NCI-H2081 treated with DMSO at 0.1 percent for 48 hours (cell line): Measurements from ENCODE around the gene FAM20C.
"Not testable (repeated sequence)": the region's sequence is repeated elsewhere in the genome, so short reads cannot be mapped to it uniquely, and the experiment has no call there.

Experiments
- DNase-seq: peaks from one replicate; lab custom pipeline; 2025; lab: John Stamatoyannopoulos, UW

The FAM20C gene

DNA sequence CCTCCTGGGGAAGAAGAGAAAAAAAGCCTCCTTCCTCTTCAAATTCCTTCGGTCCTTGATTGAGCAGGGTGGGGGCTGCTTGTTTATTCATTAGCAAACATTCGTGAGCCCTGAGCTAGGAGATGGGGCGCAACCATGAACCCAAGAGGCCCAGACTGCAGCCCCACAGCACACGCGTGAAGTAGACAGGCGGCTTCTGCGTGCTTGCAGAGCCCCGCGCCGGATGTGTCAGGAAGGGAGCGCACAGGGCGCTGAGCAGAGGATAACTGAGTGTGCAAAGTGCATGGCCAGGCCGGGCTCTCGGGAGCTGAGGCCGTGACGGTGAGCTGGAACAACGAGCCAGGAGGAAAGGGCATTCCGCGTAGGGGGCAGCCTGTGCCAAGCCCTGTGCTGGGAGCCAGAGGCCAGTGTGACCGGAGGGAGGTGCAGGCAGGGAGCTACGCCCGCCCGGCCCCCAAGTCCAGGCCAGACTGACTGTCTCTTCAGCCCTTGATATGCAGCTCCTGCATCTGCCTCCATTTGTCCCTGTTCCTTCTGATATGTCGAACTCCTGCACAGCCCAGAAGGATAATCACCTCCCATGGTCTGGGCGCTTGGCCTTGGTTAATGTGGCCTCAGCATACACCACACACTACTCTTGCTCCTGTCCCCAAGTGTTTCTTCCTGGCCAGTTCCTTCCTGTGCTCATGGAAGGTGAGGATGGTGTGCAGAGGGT, 102.2 kb downstream of the FAM20C start:
- no peak for DNase-seq

DNA sequence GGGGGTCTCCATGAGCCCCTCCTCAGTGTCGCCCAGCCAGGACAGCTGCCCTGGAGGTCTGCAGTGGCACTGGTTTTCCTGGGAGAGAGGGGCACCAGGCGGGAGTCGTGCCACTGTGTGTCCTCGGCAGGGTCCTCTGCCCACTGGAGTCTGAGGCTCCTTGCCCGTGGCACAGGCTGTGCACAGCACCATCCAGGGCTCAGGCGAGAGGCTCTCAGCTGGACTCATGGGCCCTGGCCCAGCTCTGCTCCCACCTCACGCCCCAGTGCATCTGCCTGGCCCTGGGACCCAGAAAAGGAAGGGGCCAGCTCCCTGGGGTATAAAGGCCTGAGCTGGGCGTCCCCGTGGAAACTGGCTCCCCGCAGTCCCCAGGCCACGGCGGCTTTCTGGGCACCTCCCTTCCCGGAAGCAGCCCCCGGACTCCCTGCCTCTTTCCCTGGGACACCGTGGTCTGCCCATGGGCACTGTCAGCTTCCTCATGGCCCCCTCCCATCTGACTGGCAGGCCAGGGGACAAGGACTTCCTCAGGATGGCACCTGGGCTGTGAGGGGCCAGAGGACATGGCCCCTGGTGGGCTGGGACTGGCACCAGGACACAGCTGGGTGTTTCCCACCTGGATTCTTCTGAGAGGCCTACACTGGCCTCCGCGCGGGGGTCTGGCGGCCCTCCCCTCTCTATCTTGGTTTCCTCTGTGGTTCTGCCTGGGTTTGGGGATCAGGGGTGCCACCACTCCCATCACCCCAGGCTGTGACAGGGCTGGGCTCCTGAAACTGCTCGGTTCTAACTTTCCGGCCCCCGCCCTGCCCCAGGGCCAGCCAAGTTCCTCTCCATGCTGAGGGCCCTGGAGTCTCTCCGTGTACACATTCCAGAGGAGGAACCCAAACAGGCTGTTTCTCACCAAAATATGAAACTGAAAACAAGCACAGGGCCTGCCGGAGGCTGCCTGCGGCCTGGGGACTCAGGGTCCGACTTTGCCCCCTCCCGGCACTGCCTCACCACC, 103.1 kb downstream of the FAM20C start:
- no peak for DNase-seq

DNA sequence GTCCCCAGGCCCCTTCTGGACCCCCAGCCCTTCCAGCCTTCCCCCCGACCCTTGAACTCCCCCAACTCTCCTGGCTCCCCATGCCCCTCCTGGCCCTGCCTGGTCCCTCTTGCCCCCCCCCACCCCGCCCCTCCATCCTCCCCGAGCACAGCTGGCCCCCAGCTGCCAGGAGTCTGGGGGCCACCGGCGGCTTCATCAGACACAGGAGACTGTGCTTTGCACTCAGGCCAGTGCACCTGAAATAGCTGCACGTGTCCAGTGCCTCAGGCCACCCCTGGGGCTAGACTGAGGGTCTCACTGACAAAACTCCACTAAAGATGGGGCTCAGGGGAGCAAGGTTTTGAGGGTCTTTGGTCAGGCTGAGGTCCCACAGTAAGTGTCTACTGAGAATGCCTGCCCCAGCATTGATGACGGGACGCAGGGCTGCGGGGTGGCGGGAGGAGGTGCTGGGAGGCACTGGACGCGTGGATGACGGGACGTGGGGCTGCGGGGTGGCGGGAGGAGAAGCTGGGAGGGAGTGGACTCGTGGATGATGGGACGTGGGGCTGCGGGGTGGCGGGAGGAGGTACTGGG, 104.1 kb downstream of the FAM20C start:
- DNase-seq, result no peak

DNA sequence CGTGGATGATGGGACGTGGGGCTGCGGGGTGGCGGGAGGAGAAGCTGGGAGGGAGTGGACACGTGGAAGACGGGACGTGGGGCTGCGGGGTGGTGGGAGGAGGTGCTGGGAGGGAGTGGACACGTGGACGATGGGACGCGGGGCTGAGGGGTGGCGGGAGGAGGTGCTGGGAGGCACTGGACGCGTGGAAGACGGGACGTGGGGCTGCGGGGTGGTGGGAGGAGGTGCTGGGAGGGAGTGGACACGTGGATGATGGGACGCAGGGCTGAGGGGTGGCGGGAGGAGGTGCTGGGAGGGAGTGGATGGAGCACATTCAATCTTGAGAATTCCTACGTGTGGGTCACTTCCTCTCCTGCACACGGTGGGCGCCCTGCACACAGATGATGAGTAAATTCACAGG, 104.8 kb downstream of the FAM20C start:
- DNase-seq, result not testable (repeated sequence)

DNA sequence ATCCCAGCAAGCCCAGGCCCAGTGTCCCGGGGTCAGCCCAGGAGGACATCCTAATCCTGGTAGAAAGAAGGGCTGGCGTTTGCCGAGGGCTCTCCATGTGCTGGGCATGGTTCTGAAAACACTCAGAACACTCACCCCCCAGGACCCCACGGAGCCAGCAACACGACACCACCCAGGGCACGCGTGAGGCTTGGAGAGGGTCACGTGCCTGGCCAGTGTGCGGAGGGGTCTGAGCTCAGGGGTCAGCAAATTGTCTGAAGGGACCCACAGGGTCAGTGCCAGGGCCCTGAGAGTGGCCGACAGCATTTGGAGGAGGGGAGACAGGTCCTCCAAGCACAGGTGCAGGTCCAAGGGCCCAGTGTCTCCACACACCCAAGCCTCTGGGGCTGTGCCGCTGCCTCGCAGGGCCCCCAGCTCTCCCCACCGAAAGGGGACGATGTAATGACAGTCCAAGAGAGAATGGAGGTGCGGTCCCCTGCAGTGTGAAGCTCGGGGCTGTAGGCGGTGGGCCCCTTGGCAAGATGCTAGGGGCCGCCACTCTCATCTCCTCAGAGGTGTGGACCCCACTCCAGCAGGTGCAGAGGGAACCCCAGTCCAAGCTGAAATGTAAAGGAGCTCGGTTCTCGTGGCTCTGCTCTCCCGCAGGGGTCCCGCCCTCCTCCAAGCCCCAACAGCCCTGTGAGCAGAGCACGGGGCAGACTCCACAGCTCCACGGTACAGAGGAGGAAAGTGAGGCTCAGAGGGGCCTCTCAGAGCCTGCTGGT, 105.4 kb downstream of the FAM20C start:
- DNase-seq, result no peak

DNA sequence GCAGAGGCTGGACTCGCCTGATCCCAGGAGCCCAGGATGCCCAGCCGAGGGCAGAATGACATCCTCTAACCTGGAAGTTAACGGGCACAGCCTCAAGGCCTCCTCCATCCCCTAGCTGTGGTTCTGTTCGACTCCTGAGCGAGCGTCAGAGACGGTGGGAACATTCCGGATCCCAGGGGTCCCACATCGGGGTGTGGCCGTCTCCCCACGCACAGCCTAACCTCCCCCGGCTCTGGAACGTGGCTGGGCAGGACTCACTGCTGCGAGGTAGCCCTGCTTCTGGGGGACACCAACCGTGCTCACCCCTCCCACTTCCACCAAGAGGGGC, 106.0 kb downstream of the FAM20C start:
- no peak for DNase-seq

DNA sequence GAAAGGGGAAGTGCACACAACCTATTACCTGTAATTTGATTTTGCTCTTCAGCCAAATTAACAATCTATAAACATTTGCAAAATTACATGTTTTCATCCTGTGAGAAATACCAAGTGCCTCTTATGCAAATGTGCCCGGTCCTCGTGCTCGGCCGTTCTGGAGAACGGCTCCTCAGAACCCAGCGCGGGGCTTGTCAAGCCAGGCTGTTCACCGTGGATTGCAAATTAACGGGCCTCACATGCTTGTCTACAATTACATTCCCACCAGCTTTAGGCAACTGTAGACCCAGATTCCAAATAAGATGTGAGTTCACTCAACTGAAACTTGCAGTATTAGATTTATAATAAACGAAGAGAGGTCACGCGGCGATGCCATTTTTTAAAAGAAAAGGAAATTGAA, 106.4 kb downstream of the FAM20C start:
- no peak for DNase-seq

DNA sequence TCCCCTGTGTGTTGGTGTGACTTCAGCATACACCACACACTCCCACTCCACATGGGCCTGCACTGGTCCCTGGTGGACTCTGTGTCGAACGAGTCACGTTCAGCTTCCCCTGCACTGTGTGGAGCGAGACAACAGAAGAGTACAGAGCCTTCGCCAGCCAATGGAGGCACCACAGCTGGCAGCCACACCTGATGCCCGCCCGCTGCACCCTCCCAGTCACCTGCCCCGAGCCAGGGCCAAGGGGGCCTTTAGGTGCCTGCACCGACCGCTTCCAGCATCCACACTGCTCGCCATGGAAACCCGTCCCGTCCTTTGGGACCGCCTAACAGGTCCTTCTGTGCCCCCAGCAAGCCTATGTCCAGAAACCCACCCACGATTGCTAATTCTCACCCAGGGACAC, 106.8 kb downstream of the FAM20C start:
- no peak for DNase-seq

DNA sequence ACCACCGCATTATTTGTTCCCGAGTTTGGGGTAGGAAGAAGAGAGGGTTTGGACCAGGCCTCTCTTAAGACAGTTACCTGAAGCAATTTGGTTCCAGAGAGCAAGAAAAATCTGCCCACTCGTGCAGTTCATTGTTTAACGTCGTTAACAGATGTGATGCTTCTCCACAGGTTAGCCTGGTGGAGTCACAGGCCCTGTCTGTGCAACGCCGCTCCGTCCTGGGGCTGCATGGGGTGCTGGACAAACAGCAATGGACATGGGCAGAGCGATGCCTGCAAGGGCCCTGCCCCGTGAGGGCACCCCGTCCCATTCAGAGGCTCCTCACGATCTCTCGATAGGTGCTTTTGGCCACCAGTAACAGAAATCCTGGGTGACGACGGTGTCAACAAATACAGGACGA, 107.3 kb downstream of the FAM20C start:
- DNase-seq, result no peak

DNA sequence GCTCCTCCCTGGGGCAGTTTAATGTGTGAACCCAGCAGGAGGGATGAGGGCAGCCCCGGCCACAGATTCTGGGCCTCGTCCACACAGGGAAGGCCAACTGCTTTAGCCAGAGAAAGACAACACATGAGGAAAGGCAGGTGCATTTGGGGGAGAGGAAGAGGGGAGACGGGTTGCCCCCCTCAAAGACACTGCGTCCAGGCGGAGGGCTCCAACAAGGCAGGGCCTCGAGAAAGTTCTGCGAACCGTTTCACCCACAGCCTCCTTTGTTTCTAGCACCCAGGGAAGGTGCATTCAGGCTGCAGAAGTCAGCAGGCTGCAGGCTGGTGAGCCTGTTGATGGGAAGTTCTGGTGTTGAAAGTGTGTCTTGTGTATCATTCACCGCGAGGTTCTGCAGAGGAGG, 107.7 kb downstream of the FAM20C start:
- DNase-seq, result no peak

DNA sequence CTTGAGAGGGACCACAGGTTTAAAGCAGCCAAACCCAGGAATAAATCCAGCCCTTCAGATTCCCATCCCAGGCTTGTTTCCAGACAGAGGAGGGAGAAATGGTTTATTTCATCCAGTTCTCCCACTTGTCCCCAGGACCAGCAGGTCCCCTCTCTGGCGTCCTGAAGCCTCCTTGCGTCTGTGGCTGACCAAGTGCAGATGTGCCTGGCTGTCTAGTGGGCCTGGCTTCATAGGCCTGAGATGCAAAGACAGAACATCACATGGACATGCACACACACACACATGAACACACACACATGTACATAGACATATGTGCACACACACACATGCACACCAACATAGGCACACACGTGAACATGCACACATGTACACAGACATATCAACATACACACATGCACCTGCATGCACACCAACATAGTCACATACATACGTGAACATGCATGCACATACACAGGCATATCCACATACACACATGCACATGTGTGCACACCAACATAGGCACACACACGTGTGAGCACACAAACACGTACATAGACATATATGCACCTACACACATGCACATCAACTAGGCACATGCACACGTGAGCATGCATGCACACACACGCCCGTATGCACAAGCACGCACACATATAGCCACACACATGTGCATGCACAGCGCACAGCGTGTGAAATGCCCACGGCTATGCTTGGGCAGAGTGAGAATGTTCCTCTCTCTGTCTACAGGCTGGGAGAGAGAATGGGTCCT, 108.3 kb downstream of the FAM20C start:
- no peak for DNase-seq

DNA sequence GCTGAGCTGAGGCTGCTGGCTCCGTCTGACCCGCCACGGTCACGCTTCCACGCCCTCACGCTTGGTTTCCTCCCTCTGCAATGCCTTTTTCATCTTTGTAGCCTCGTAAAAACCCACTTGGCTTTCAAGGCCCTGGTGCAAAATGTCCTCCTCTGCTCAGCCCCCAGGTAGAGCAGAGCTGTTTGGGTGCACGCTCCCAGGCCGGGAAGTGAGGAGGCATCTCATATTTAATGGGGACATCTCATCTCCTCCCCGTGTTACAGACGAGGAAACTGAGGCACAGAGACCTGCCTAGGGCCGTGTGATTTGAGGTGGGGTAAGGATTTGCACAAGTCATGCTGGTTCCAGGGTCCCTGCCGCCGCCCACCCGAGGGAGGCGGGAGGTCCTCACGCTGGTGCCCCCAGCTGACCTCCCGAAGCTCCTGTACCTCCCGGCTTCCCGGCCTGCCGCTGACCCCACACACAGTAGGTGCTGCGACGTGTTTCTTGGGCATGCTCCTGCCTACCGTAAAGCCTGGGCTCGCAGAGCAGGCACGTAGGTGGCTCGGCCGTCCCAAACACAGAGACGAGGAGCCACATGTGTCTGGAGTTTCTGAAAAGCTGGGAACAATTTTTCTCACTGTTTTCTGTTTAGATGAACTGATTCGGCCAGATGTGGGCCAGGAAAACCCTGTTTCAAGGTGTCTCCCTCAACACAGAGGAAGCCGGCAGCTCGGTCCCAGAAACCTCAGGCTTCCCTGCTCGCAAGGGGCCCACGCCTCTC, 109.1 kb downstream of the FAM20C start:
- DNase-seq, result no peak

DNA sequence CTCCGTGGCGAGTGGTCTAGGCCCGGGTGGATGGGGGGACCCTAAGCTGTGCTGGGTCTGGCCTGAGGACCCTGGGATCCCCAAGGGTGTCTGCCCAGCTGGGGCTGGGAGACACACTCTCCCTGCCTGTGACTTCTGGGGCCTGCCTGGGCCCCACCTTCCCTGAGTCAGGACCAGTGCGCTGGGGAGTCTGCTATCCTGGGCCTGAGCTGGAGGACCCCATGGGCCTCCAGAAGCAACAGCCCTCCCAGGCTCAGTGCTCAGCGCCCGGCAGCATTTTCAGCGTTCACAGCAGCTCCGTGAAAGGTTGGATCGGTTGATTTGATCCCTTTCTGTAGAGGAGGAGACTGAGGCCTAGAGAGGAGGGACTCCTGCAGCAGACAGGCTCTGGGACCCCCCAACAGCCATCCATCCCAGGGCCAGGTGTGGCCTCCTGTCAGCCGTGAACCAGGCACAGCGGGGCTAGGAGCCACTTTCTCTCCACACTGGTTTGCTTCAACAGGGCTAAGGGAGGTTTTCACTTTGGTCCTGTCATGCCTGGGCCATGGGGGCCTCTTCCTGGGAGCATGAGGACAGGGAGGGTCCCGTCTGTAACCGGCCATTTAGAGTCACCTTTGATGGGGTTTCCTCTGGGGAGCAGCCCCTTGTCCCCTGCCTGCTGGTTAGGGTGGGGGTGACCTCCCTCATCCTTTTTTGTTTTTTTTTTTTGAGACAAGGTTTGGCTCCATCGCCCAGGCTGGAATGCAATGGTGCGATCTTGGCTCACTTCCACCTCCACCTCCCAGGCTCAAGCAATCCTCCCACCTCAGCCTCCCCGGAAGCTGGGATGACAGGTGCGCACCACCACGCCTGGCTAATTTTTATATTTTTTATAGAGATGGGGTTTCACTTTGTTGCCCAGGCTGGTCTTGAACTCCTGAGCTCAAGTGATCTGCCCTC, 110.0 kb downstream of the FAM20C start:
- no peak for DNase-seq

DNA sequence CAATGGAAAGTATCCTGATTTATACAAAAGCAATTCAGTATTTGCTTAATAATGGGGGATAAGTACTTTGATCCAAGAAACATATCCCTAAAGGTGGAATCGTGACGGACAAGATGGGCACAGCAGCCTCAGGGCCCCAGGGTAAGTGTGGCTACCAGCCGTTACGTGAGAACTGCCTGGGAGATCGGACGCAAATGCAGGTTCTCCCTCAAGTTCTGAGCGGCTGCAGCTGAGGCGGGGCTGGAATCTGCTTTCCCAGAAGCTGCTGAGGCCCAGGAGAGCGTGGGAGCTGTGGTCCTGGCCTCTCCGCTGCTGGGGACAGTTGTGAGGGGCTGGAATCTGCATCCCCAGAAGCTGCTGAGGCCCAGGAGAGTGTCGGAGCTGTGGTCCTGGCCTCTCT, 111.1 kb downstream of the FAM20C start:
- DNase-seq, result no peak

DNA sequence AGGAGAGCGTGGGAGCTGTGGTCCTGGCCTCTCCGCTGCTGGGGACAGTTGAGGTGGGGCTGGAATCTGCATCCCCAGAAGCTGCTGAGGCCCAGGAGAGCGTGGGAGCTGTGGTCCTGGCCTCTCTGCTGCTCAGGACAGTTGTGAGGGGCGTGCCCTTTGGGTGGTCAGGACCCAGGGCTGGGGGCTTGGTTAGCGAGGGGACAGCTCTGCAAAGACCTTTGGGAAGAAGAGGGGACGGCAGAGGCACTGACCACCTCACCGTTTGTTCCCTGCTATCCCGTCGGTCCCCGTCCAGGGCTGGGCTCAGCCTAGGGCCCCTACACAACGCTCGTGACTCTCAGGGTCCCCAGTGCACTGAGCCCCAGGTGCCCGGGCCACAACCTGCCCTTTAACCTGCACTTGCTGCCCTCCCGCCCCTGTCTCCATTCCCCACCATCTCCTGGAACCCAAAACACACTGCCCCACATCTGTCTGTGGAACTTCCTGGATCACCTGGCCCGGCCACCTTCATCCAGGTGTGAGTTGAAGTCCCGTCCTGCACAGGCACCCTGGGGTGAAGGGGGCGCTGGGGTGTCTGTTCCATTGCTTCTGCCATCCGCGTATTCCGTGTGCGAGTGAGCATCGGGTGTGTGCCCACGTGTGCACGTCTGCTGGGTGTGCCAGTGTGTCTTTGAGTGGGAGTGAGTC, 111.7 kb downstream of the FAM20C start:
- DNase-seq, result no peak

DNA sequence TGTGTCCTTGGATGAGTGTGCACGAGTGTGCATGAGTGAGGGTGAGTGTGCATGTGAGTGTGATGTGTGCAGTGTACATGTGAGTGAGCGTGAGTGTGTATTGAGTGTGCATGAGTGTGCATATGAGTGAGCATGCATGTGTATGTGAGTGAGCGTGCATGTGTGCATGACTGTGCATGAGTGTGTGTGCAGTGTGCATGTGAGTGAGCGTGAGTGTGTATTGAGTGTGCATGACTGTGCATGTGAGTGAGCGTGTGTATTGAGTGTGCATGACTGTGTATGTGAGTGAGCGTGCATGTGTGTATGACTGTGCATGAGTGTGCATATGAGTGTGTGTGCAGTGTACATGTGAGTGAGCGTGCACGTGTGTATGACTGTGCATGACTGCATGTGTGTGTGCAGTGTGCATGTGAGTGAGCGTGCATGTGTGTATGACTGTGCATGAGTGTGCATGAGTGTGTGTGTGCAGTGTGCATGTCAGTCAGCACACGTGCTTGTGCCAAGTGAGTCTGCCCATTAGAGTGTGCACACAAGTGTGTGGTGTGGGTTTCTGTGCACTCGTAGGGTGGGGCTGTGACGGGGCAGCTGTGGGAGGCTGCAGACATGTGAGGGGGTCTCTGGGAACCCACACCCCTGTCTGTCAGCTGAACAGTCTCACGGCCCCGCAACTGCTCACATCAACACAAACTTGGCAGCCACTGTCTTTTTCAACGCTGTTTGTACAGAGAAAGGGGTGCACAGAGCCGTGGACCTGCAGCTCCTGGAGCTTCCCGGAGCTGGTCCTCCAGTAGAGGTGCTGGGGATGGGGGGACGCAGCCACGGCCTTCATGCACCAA, 112.4 kb downstream of the FAM20C start:
- DNase-seq, result no peak

DNA sequence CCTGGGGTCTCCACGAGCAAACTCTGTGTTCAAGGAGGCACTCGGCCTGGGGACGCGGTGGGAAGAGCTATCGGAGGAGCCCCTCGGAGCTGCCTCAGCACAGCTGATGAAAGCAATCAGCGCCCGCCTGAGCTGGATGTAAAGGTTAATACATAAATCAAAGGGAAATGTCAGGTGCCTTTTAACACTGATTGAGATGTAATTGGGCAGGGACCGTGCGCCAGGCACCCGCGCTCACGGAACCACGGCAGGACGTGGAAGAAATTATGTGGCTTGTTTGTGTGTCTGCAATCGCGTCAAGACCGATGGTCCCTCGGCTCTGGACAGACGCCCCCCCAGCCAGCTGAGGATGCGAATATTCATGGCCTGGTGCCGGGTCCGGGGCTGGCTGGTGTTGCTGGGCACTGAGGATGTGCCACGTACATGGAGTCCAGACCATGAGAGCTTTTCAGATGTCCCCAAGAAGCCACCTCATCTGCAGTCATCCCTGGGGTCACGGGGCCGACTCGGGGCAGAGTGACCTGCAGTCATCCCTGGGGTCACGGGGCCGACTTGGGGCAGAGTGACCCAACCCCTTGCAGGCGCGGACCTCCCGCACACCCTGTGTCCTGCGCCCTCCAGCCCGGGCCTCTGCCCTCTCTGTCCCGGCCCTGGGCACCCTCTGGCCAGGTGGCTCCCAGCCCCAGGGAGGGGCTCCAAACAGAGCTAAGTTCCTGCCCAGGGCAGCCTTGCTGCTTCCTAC, 113.2 kb downstream of the FAM20C start:
- no peak for DNase-seq
